Stomach smooth muscle (tissue), 2 donors: ENCODE results near the gene CAPN1.
A peak's percentile ranks its signal among the peaks of the same experiment; 100 is the strongest.

Experiments used
- H3K27ac ChIP-seq: one replicate; pipeline ENCODE4 v1.7.0; 2013; ENCODE audit warnings: mild to moderate bottlenecking, low read length, inconsistent platforms
- H3K27me3 ChIP-seq, 2 donors: one replicate each; pipeline ENCODE4 v1.7.0; 2013; ENCODE audit warnings: low read length in 2 of 2; ENCODE audit not compliant: insufficient read depth in 2 of 2, control insufficient read depth in 1 of 2
- H3K36me3 ChIP-seq, 2 donors: one replicate each; pipeline ENCODE4 v1.7.0; 2013; ENCODE audit warnings: low read length in 2 of 2; ENCODE audit not compliant: control insufficient read depth in 2 of 2, insufficient read depth in 2 of 2
- H3K4me1 ChIP-seq: one replicate; pipeline ENCODE4 v1.7.0; 2013; ENCODE audit warnings: low read length; ENCODE audit not compliant: control insufficient read depth, insufficient read depth
- H3K4me3 ChIP-seq, 2 donors: one replicate each; pipeline ENCODE4 v1.7.0; 2013; ENCODE audit warnings: low read length in 2 of 2
- H3K9ac ChIP-seq, 2 donors: one replicate each; pipeline ENCODE4 v1.7.0; 2013; ENCODE audit warnings: low read length in 2 of 2, mild to moderate bottlenecking in 1 of 2
- H3K9me3 ChIP-seq, 2 donors: one replicate each; pipeline ENCODE4 v1.7.0; 2013; ENCODE audit warnings: low read length in 2 of 2; ENCODE audit not compliant: control insufficient read depth in 2 of 2
- donor health status: healthy.
- donor health status: Pancreatic carcinoma.

CAPN1 gene

GRCh38 chr11:65183201-65183891 lies 1.6 kb downstream of the CAPN1 start:
- Histone ChIP-seq H3K4me3 (peak overlapping the region; percentile 82 to 86), H3K27me3 (no peaks in the 10 kb centered on the region), H3K27ac (peak overlapping the region; percentile 73), H3K36me3 (peaks cover 20 to 29% of the 10 kb centered on the region in 2 donors), H3K4me1 (peaks cover 26% of the 10 kb centered on the region), H3K9ac (peak overlapping the region in 1 of 2 donors; percentile 86), H3K9me3 (no peaks in the 10 kb centered on the region)

GRCh38 chr11:65184146-65184545 lies 2.4 kb downstream of the CAPN1 start:
- H3K9me3 ChIP-seq: no peaks in the 10 kb centered on the region
- H3K4me1 ChIP-seq: peaks cover 26% of the 10 kb centered on the region
- no peak overlapping the region for H3K9ac ChIP-seq
- H3K4me3 ChIP-seq: no peak overlapping the region
- H3K27ac ChIP-seq: no peak overlapping the region
- no peaks in the 10 kb centered on the region for H3K27me3 ChIP-seq
- peaks cover 26 to 31% of the 10 kb centered on the region in 2 donors for H3K36me3 ChIP-seq

GRCh38 chr11:65185171-65185570 lies 3.4 kb downstream of the CAPN1 start:
- Histone ChIP-seq H3K4me3 (no peak overlapping the region), H3K36me3 (peaks cover 32 to 40% of the 10 kb centered on the region in 2 donors)

GRCh38 chr11:65185869-65186341 lies 4.2 kb downstream of the CAPN1 start:
- Histone ChIP-seq H3K36me3 (peaks cover 35 to 43% of the 10 kb centered on the region in 2 donors), H3K4me1 (peaks cover 21% of the 10 kb centered on the region), H3K4me3 (no peak overlapping the region), H3K27me3 (no peaks in the 10 kb centered on the region), H3K27ac (no peak overlapping the region), H3K9me3 (no peaks in the 10 kb centered on the region), H3K9ac (no peak overlapping the region)

More at GRCh38 chr11:65185171-65185570, 3.4 kb downstream of the CAPN1 start:
- Histone ChIP-seq H3K27me3 (no peaks in the 10 kb centered on the region), H3K9ac (no peak overlapping the region), H3K27ac (no peak overlapping the region), H3K9me3 (no peaks in the 10 kb centered on the region), H3K4me1 (peaks cover 26% of the 10 kb centered on the region)

GRCh38 chr11:65186701-65187100 lies 5.0 kb downstream of the CAPN1 start:
- Histone ChIP-seq H3K4me1 (peaks cover 19% of the 10 kb centered on the region), H3K9ac (no peak overlapping the region), H3K4me3 (no peak overlapping the region), H3K27me3 (no peaks in the 10 kb centered on the region), H3K9me3 (no peaks in the 10 kb centered on the region), H3K27ac (no peak overlapping the region), H3K36me3 (peaks cover 35 to 43% of the 10 kb centered on the region in 2 donors)

- H3K27ac ChIP-seq: no peak overlapping the region
- no peak overlapping the region for H3K4me3 ChIP-seq
- H3K9ac ChIP-seq: no peak overlapping the region
- peaks cover 39 to 43% of the 10 kb centered on the region in 2 donors for H3K36me3 ChIP-seq
- peaks cover 15% of the 10 kb centered on the region for H3K4me1 ChIP-seq
- H3K27me3 ChIP-seq: no peaks in the 10 kb centered on the region
- H3K9me3 ChIP-seq: no peaks in the 10 kb centered on the region
Measured at GRCh38 chr11:65187146-65187675, 5.5 kb downstream of the CAPN1 start.

- no peaks in the 10 kb centered on the region for H3K9me3 ChIP-seq
- peaks cover 7% of the 10 kb centered on the region for H3K4me1 ChIP-seq
- no peak overlapping the region for H3K4me3 ChIP-seq
- H3K27ac ChIP-seq: no peak overlapping the region
- H3K9ac ChIP-seq: no peak overlapping the region
- peaks cover 39 to 43% of the 10 kb centered on the region in 2 donors for H3K36me3 ChIP-seq
- H3K27me3 ChIP-seq: no peaks in the 10 kb centered on the region
Measured at GRCh38 chr11:65187971-65188461, 6.3 kb downstream of the CAPN1 start.

- Histone ChIP-seq H3K36me3 (peaks cover 39 to 43% of the 10 kb centered on the region in 2 donors), H3K27ac (no peak overlapping the region), H3K4me3 (no peak overlapping the region), H3K27me3 (no peaks in the 10 kb centered on the region), H3K9ac (no peak overlapping the region), H3K9me3 (no peaks in the 10 kb centered on the region), H3K4me1 (peaks cover 2% of the 10 kb centered on the region)
Measured at GRCh38 chr11:65188486-65188885, 6.8 kb downstream of the CAPN1 start.

- Histone ChIP-seq H3K9ac (no peak overlapping the region), H3K27ac (no peak overlapping the region), H3K27me3 (no peaks in the 10 kb centered on the region), H3K9me3 (no peaks in the 10 kb centered on the region), H3K4me3 (no peak overlapping the region), H3K36me3 (peaks cover 38 to 39% of the 10 kb centered on the region in 2 donors), H3K4me1 (no peaks in the 10 kb centered on the region)
Measured at GRCh38 chr11:65189191-65189590, 7.5 kb downstream of the CAPN1 start.

GRCh38 chr11:65194564-65194963 lies 12.8 kb downstream of the CAPN1 start:
- Histone ChIP-seq H3K4me3 (no peak overlapping the region), H3K36me3 (peaks cover 19 to 20% of the 10 kb centered on the region in 2 donors), H3K27ac (no peak overlapping the region), H3K9ac (no peak overlapping the region), H3K9me3 (no peaks in the 10 kb centered on the region), H3K4me1 (no peaks in the 10 kb centered on the region), H3K27me3 (no peaks in the 10 kb centered on the region)

GRCh38 chr11:65204143-65204542 lies 22.4 kb downstream of the CAPN1 start:
- Histone ChIP-seq H3K9ac (no peak overlapping the region), H3K4me3 (no peak overlapping the region), H3K36me3 (peaks cover 22 to 44% of the 10 kb centered on the region in 2 donors), H3K27ac (no peak overlapping the region), H3K9me3 (no peaks in the 10 kb centered on the region), H3K4me1 (no peaks in the 10 kb centered on the region), H3K27me3 (no peaks in the 10 kb centered on the region)
